GM12878 (cell line): ENCODE data around the gene GNG13.

Experiments used
- BHLHE40 ChIP-seq, 2 experiments: fragments of 450-650 bp in 1 of 2; IDR thresholded peaks; 2 replicates each; pipeline ENCODE4 v1.6.1; 2011 to 2017; ENCODE audit warnings: low read depth in 2 of 2, borderline replicate concordance in 1 of 2, improper control_type of control experiment in 1 of 2, low read length in 1 of 2, mild to moderate bottlenecking in 1 of 2
- CREB1 ChIP-seq: IDR thresholded peaks from 2 replicates; pipeline ENCODE4 v1.6.1; 2012; ENCODE audit warnings: low read depth, mild to moderate bottlenecking, inconsistent platforms
- CTCF ChIP-seq, 3 experiments: IDR thresholded peaks in 2 of 3; conservative IDR thresholded peaks in 1 of 3; 2 replicates each; pipeline ENCODE4 v1.5.1; 2011; ENCODE audit warnings: low read depth in 3 of 3, low read length in 3 of 3, mild to moderate bottlenecking in 3 of 3, control low read depth in 2 of 3, moderate library complexity in 2 of 3, inconsistent platforms in 1 of 3, mixed read lengths in 1 of 3; ENCODE audit not compliant: control insufficient read depth in 2 of 3, insufficient read depth in 1 of 3; ENCODE audit errors: extremely low read depth in 1 of 3
- GABPA ChIP-seq: IDR thresholded peaks from 2 replicates; pipeline ENCODE4 v1.6.1; 2014; ENCODE audit warnings: antibody characterized with exemption, low read depth, mild to moderate bottlenecking, inconsistent platforms
- GATAD2B ChIP-seq: fragments of 450-650 bp; conservative IDR thresholded peaks from 2 replicates; pipeline ENCODE4 v1.6.1; 2017; ENCODE audit warnings: low read depth, mild to moderate bottlenecking, moderate library complexity
- HCFC1 ChIP-seq: fragments of 150-350 bp; IDR thresholded peaks from 2 replicates; pipeline ENCODE4 v1.6.1; 2014; ENCODE audit warnings: low read length
- POLR2A ChIP-seq: IDR thresholded peaks from 2 replicates; pipeline ENCODE4 v1.6.1; 2011; ENCODE audit warnings: low read depth, mild to moderate bottlenecking, low read length
- YY1 ChIP-seq: IDR thresholded peaks from 2 replicates; pipeline ENCODE4 v1.6.1; 2011; ENCODE audit warnings: low read depth, mild to moderate bottlenecking, low read length

- TF ChIP-seq YY1 (no peak), CREB1 (no peak), POLR2A (no peak), GABPA (no peak), CTCF (IDR thresholded peaks at IDR 0.05 in 2 of 3, conservative IDR thresholded peaks at IDR 0.05 in 1 of 3; ENCODE audit: control insufficient read depth in 2 of 3, extremely low read depth in 1 of 3, insufficient read depth in 1 of 3, low read depth in 3 of 3, low read length in 3 of 3) (no peak), GATAD2B (no peak), BHLHE40 (IDR thresholded peaks at IDR 0.05; ENCODE audit: borderline replicate concordance in 1 of 2, low read depth in 2 of 2, low read length in 1 of 2) (no peak), HCFC1 (no peak)
Measured at GRCh38 chr16:760545-761343, 39.8 kb downstream of the GNG13 start, which contains the start of gene MSLN.
